HUES64 (cell line): Measurements from ENCODE around the gene RFC2.
"Not testable (repeated sequence)": the region's sequence is repeated elsewhere in the genome, so short reads cannot be mapped to it uniquely, and the experiment has no call there.

Source experiments
- H3K27ac ChIP-seq: 2 replicates; pipeline ENCODE4 v1.7.0; 2013; ENCODE audit warnings: low read depth, low read length, inconsistent platforms
- H3K27me3 ChIP-seq: 2 replicates; pipeline ENCODE4 v1.6.1; 2013; ENCODE audit warnings: mild to moderate bottlenecking, low read length; ENCODE audit not compliant: insufficient read depth
- H3K36me3 ChIP-seq: 2 replicates; pipeline ENCODE4 v1.6.1; 2013; ENCODE audit warnings: mild to moderate bottlenecking, low read length; ENCODE audit not compliant: insufficient read depth
- H3K4me1 ChIP-seq: 2 replicates; pipeline ENCODE4 v1.6.1; 2013; ENCODE audit warnings: mild to moderate bottlenecking, low read length, moderate library complexity; ENCODE audit not compliant: insufficient read depth
- H3K4me3 ChIP-seq: 2 replicates; pipeline ENCODE4 v1.5.1; 2013; ENCODE audit warnings: mild to moderate bottlenecking, low read length, moderate library complexity
- H3K9ac ChIP-seq: 2 replicates; pipeline ENCODE4 v1.6.1; 2013; ENCODE audit warnings: mild to moderate bottlenecking, low read depth, low read length
- H3K9me3 ChIP-seq: 2 replicates; pipeline ENCODE4 v1.6.1; 2013; ENCODE audit warnings: low read depth, low read length; ENCODE audit not compliant: insufficient read depth
- WGBS: fragments of 150-250, 120-280 bp; methylation state at CpG from one replicate; pipeline ENCODE4 v1.1.7; 2013; ENCODE audit warnings: missing lambda C conversion rate; 5-methylcytosine and 5-hydroxymethylcytosine counted together

The RFC2 gene

GRCh38 chr7:74240482-74240881, 13.7 kb downstream of the RFC2 start:
- Histone ChIP-seq H3K4me3 (no peak overlapping the region), H3K9me3 (no peaks in the 10 kb centered on the region), H3K27ac (no peak overlapping the region), H3K9ac (no peak overlapping the region), H3K27me3 (no peaks in the 10 kb centered on the region), H3K4me1 (no peaks in the 10 kb centered on the region), H3K36me3 (peaks cover 97% of the 10 kb centered on the region)
- WGBS = 98% methylated on average over 4 of the region's 4 CpGs

GRCh38 chr7:74236284-74236683, 17.9 kb downstream of the RFC2 start:
- Histone ChIP-seq H3K36me3 (peaks cover 91% of the 10 kb centered on the region), H3K27ac (no peak overlapping the region)

GRCh38 chr7:74235518-74236268, 18.5 kb downstream of the RFC2 start:
- Histone ChIP-seq H3K9me3 (no peaks in the 10 kb centered on the region), H3K27me3 (no peaks in the 10 kb centered on the region), H3K4me1 (no peaks in the 10 kb centered on the region), H3K4me3 (no peak overlapping the region), H3K9ac (no peak overlapping the region), H3K36me3 (peaks cover 92% of the 10 kb centered on the region), H3K27ac (no peak overlapping the region)
- 96% methylated on average over 8 of the region's 8 CpGs for WGBS

More at GRCh38 chr7:74236284-74236683, 17.9 kb downstream of the RFC2 start:
- Histone ChIP-seq H3K9me3 (no peaks in the 10 kb centered on the region), H3K4me1 (no peaks in the 10 kb centered on the region), H3K9ac (no peak overlapping the region), H3K27me3 (no peaks in the 10 kb centered on the region), H3K4me3 (no peak overlapping the region)
- WGBS = 95% methylated on average over 3 of the region's 3 CpGs

GRCh38 chr7:74233655-74234285, 20.4 kb downstream of the RFC2 start:
- Histone ChIP-seq H3K9me3 (no peaks in the 10 kb centered on the region), H3K36me3 (peaks cover 91% of the 10 kb centered on the region), H3K27me3 (no peaks in the 10 kb centered on the region), H3K27ac (no peak overlapping the region), H3K4me3 (no peak overlapping the region), H3K9ac (no peak overlapping the region), H3K4me1 (no peaks in the 10 kb centered on the region)
- WGBS = 96% methylated on average over 13 of the region's 13 CpGs

- peaks cover 76% of the 10 kb centered on the region for H3K36me3 ChIP-seq
- 96% methylated on average over 12 of the region's 12 CpGs for WGBS
- H3K9me3 ChIP-seq = no peaks in the 10 kb centered on the region
- H3K4me3 ChIP-seq = no peak overlapping the region
- H3K27ac ChIP-seq = no peak overlapping the region
- no peak overlapping the region for H3K9ac ChIP-seq
- no peaks in the 10 kb centered on the region for H3K27me3 ChIP-seq
- H3K4me1 ChIP-seq = no peaks in the 10 kb centered on the region
These were observed 23.0 kb downstream of the RFC2 start for GRCh38 chr7:74231232-74231590.

GRCh38 chr7:74230446-74231231, 23.6 kb downstream of the RFC2 start:
- H3K4me1 ChIP-seq = no peaks in the 10 kb centered on the region
- no peak overlapping the region for H3K27ac ChIP-seq
- H3K36me3 ChIP-seq = peaks cover 73% of the 10 kb centered on the region
- no peaks in the 10 kb centered on the region for H3K9me3 ChIP-seq
- 97% methylated on average over 15 of the region's 15 CpGs for WGBS
- H3K27me3 ChIP-seq = no peaks in the 10 kb centered on the region
- H3K9ac ChIP-seq = no peak overlapping the region
- no peak overlapping the region for H3K4me3 ChIP-seq

GRCh38 chr7:74228951-74229900, 25.0 kb downstream of the RFC2 start:
- Histone ChIP-seq H3K9me3 (no peaks in the 10 kb centered on the region), H3K27me3 (no peaks in the 10 kb centered on the region), H3K4me3 (no peak overlapping the region), H3K36me3 (peaks cover 66% of the 10 kb centered on the region), H3K4me1 (no peaks in the 10 kb centered on the region), H3K27ac (no peak overlapping the region), H3K9ac (no peak overlapping the region)
- WGBS = 96% methylated on average over 9 of the region's 9 CpGs

GRCh38 chr7:74226633-74227032, 27.6 kb downstream of the RFC2 start:
- H3K4me1 ChIP-seq = no peaks in the 10 kb centered on the region
- H3K9me3 ChIP-seq = no peaks in the 10 kb centered on the region
- H3K27ac ChIP-seq = no peak overlapping the region
- WGBS = 95% methylated on average over 5 of the region's 5 CpGs
- no peak overlapping the region for H3K9ac ChIP-seq
- H3K27me3 ChIP-seq = no peaks in the 10 kb centered on the region
- peaks cover 45% of the 10 kb centered on the region for H3K36me3 ChIP-seq
- H3K4me3 ChIP-seq = no peak overlapping the region

- Histone ChIP-seq H3K4me3 (no peak overlapping the region), H3K9me3 (no peaks in the 10 kb centered on the region), H3K4me1 (no peaks in the 10 kb centered on the region), H3K27me3 (no peaks in the 10 kb centered on the region), H3K36me3 (peaks cover 34% of the 10 kb centered on the region), H3K27ac (no peak overlapping the region), H3K9ac (no peak overlapping the region)
- WGBS = 94% methylated on average over 12 of the region's 12 CpGs
These were observed 28.8 kb downstream of the RFC2 start for GRCh38 chr7:74225400-74225799.

GRCh38 chr7:74224907-74225306, 29.3 kb downstream of the RFC2 start:
- 98% methylated on average over 13 of the region's 13 CpGs for WGBS
- not testable (repeated sequence) for H3K27me3 ChIP-seq, H3K4me3 ChIP-seq, H3K27ac ChIP-seq, H3K9me3 ChIP-seq, H3K9ac ChIP-seq, H3K4me1 ChIP-seq
- peaks cover 30% of the 10 kb centered on the region for H3K36me3 ChIP-seq
